Endothelial cell (in vitro differentiated cells): Measurements from ENCODE around the gene IL12B. TPM values are rescaled to one million over a fixed set of nuclear protein-coding genes. Genes with fewer than 3 reads are reported as not detected.

Source experiments
- total RNA-seq: library from RNA; stranded (reverse); fragmentation: NEBNext Ultra II Directional; extraction: Animal tissue kit (Norgen Biotek cat#: 25700); gene quantifications from one replicate; pipeline ENCODE4 v1.2.1, GENCODE V29; 2021; ENCODE audit not compliant: unreplicated experiment

IL12B gene
- total RNA-seq, 1 donor from 2014 or later: not detected

Other genes starting within 250 kb of the IL12B start
- 8.4 TPM for gene EBF1, start 230.6 kb downstream of the IL12B start, total RNA-seq
- gene RNF145, start 120.9 kb downstream of the IL12B start, total RNA-seq: 102 TPM
- gene UBLCP1, start 67.2 kb downstream of the IL12B start, total RNA-seq: 24.5 TPM